ENCODE results near the gene S100A5.

The S100A5 gene

DNA sequence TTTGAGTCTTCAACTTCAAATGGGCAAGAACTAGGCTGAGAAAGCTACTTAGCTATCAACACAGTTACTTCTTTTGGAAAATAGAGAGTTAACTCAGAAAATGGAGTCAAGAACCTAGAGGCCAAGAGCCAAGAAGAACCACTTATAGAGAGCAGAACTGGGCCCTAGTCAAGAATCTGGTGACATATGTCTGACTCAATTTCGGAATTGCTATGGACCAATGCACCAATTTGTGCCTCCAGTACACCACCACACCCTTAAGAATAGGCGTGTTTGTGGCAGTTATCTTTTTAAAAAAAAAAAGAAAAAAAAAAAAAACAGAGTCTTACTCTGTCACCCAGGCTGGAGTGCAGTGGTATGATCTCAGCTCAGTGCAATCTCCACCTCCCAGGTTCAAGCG is 17.1 kb upstream of the S100A5 start:
- H3K4me3 ChIP-seq (replicated peaks; ENCODE audit: low read depth, low read length): no peak overlapping the region
- no peak for DNase-seq (ENCODE audit: low read depth)
- TF ChIP-seq, protein P1, sequence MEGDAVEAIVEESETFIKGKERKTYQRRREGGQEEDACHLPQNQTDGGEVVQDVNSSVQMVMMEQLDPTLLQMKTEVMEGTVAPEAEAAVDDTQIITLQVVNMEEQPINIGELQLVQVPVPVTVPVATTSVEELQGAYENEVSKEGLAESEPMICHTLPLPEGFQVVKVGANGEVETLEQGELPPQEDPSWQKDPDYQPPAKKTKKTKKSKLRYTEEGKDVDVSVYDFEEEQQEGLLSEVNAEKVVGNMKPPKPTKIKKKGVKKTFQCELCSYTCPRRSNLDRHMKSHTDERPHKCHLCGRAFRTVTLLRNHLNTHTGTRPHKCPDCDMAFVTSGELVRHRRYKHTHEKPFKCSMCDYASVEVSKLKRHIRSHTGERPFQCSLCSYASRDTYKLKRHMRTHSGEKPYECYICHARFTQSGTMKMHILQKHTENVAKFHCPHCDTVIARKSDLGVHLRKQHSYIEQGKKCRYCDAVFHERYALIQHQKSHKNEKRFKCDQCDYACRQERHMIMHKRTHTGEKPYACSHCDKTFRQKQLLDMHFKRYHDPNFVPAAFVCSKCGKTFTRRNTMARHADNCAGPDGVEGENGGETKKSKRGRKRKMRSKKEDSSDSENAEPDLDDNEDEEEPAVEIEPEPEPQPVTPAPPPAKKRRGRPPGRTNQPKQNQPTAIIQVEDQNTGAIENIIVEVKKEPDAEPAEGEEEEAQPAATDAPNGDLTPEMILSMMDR (IDR thresholded peaks at IDR 0.05; ENCODE audit: low read length, missing control alignments): no peak

DNA sequence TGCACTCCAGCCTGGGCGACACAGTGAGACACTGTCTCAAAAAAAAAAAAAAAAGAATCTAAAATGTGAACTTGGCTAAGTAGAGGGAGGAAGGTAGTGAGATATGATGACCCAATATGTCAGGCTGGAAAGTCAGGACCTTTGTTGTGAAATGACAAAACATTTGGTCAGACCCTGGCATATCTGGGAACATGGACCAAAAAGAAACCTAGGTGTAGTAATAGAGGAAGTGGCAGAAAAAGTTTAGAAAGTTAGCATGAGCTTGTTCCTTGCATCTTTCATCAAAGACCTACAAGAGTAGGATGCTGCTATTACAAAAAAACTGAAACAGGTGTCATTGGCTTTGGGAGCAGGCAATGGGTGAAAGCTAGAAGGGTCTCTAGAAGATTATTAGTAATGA is 15.6 kb upstream of the S100A5 start:
- DNase-seq (ENCODE audit: low read depth): no peak
- TF ChIP-seq, protein P1 (IDR thresholded peaks at IDR 0.05; ENCODE audit: low read length, missing control alignments): no peak
- H3K4me3 ChIP-seq (replicated peaks; ENCODE audit: low read depth, low read length): no peak overlapping the region

DNA sequence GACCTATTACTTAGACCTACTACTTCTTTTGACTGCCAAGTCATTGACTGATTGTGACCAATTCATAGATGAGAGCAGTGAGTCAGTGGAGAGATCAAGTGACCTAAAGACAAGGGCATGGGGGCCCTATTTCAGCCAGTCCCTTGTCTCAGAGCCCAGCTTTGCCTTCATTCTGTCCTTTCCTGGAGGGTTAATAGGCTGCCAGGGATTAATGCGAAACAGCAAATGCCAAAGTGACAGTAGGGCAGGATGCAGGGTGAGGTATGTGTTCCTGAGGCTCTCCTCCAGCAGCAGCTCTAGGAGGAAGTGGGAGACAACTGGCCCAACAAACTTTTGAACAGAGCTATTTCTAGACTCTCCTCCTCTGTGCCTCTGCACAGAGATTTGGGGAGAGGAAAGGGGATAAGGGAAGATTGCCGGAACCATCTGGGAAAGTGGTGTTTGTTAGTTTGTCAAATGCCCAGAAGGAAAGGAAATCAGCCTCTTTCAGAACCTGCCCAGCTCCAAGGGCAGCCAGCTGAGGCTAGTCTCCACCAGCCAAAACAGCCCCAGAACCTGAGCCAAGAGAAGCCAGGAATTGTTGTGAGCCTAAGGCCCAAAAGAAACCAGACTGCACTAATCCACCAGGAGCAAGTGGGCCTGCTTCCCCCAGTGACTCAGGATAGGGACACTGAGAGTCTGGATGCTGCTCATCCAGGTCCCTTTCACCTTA is 13.3 kb upstream of the S100A5 start:
- H3K4me3 ChIP-seq (replicated peaks; ENCODE audit: low read depth, low read length): no peak overlapping the region
- TF ChIP-seq, protein P1 (IDR thresholded peaks at IDR 0.05; ENCODE audit: low read length, missing control alignments): no peak
- no peak for DNase-seq (ENCODE audit: low read depth)

DNA sequence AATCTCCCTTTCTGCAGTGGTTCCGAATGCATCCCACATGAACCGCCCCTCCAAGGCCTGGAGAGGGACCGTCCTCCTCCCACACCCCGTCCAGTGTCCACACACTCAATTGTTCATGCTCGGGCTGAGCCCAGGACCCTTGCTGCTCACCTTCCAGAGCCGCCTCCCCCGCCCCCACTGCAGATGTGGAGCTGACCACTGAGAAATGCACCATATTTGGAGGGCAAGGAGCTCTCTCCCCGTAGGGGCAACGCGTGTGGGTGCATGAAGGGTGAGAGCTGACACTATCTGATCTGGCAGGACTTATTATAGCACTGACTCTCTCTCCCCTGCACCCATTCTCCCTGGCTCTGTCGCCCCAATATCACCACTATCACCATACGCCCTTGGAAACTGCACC is 12.4 kb upstream of the S100A5 start:
- H3K4me3 ChIP-seq (replicated peaks; ENCODE audit: low read depth, low read length): no peak overlapping the region
- TF ChIP-seq, protein P1 (IDR thresholded peaks at IDR 0.05; ENCODE audit: low read length, missing control alignments): no peak
- no peak for DNase-seq (ENCODE audit: low read depth)

DNA sequence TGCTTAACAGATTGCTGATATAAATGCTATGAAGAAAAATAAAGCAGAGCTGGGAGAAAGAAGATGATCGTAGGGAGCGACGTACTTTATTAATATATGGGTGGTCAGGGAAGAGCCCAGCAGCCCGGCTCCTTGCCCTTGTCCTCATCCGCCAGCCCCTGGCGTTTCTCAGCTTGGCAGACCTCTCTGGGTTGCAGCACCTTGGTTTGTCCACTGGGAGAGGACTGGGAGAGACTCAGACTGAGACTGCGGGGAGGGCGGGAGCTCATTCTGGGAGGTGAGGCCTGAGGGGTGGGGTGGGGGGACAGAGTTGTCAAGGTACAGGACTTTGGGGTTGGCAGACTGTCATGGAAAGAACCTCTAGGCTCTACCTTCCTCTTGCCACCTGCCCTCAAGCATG is 11.6 kb upstream of the S100A5 start:
- TF ChIP-seq, protein P1 (IDR thresholded peaks at IDR 0.05; ENCODE audit: low read length, missing control alignments): no peak
- no peak overlapping the region for H3K4me3 ChIP-seq (replicated peaks; ENCODE audit: low read depth, low read length)
- no peak for DNase-seq (ENCODE audit: low read depth)

DNA sequence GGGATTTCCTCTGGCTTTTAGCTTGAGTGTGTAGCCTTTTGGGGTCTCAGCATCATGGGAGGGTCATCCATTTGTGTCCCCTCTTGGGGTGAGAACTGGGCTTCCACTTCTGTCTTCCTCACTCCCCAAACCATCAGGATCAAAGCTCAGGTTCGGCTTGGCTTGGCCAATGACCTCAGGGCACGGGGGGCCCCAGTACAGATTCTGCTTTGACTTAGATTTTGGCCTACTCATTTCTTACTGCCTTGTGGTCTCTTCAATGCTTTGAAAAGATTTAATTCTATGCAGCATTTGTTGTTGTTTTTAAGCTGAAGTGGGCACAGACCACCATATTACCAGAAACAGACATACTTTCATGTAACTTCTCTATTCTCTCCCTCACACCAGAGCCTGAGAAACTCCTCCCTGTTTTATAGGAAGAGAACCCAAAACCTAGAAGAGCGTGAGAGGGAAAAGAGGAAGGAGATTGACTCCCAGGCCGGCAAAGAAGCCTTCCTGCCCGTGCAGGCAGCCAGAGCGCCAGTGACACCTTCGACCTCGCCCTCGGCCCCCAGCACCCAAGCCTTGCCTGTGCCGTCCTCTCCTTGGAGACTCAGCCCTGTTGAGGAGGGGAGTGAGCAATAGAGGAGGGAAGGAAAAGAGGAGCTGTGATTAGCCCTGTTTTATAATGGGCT is 10.2 kb upstream of the S100A5 start:
- H3K4me3 ChIP-seq (replicated peaks; ENCODE audit: low read depth, low read length): no peak overlapping the region
- DNase-seq (ENCODE audit: low read depth): no peak
- TF ChIP-seq, protein P1 (IDR thresholded peaks at IDR 0.05; ENCODE audit: low read length, missing control alignments): no peak

DNA sequence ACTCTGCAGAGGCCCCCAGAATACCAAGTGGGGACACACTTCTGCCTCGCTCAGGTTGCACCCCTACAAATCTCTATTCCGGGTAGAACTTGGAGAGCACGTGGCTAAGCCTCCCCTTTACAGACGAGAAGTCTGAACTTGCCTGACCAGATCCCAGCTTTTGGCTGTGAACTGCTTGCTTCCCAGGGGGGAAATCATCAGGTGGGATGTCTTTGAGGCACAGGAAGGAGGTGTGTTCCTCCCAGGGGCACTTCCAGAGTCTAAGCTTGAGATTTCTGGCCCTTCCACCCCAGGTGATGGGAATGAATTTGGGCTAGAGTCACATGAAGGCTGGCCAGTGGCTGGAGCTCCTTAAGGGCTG is 9.6 kb upstream of the S100A5 start:
- TF ChIP-seq, protein P1 (IDR thresholded peaks at IDR 0.05; ENCODE audit: low read length, missing control alignments): no peak
- DNase-seq (ENCODE audit: low read depth): no peak
- no peak overlapping the region for H3K4me3 ChIP-seq (replicated peaks; ENCODE audit: low read depth, low read length)

Measured in fibroblast of pulmonary artery (primary cell).